Mesodermal cell (in vitro differentiated cells): ENCODE measurements around the gene FHAD1.

Experiments used
- H3K27ac ChIP-seq: 2 replicates; pipeline ENCODE4 v1.7.0; 2013; ENCODE audit warnings: mild to moderate bottlenecking, low read depth, low read length, moderate library complexity; ENCODE audit not compliant: severe bottlenecking
- H3K36me3 ChIP-seq: 2 replicates; pipeline ENCODE4 v1.7.1; 2013; ENCODE audit warnings: mild to moderate bottlenecking, low read length, moderate library complexity; ENCODE audit not compliant: control insufficient read depth, insufficient read depth
- H3K4me1 ChIP-seq: one replicate; pipeline ENCODE4 v1.7.1; 2013; ENCODE audit warnings: mild to moderate bottlenecking, low read length; ENCODE audit not compliant: insufficient read depth, control insufficient read depth, poor library complexity, severe bottlenecking
- H3K4me3 ChIP-seq: 2 replicates; pipeline ENCODE4 v1.7.0; 2013; ENCODE audit warnings: low read length, control low read depth, mild to moderate bottlenecking; ENCODE audit not compliant: insufficient read depth, poor library complexity, severe bottlenecking; ENCODE audit errors: extremely low read depth
- H3K9me3 ChIP-seq: 2 replicates; pipeline ENCODE4 v1.7.1; 2013; ENCODE audit warnings: mild to moderate bottlenecking, low read length, moderate library complexity; ENCODE audit not compliant: control insufficient read depth
- WGBS, 2 experiments: methylation state at CpG; one replicate each; pipeline ENCODE4 v1.1.5; 2013; ENCODE audit warnings: missing lambda C conversion rate in 2 of 2; ENCODE audit not compliant: insufficient coverage in 2 of 2; 5-methylcytosine and 5-hydroxymethylcytosine counted together

Gene FHAD1

GRCh38 chr1:15321601-15322000 is 74.6 kb downstream of the FHAD1 start:
- 90% methylated on average over 1 of the region's 2 CpGs; no CpG with 5 or more reads in 1 of the 2 experiments for WGBS, 2 experiments
- Histone ChIP-seq H3K9me3 (no peaks in the 10 kb centered on the region), H3K4me1 (peaks cover 11% of the 10 kb centered on the region), H3K4me3 (no peak overlapping the region), H3K36me3 (no peaks in the 10 kb centered on the region), H3K27ac (no peak overlapping the region)

- H3K36me3 ChIP-seq: no peaks in the 10 kb centered on the region
- peaks cover 11% of the 10 kb centered on the region for H3K4me1 ChIP-seq
- no peaks in the 10 kb centered on the region for H3K9me3 ChIP-seq
- H3K27ac ChIP-seq: no peak overlapping the region
- H3K4me3 ChIP-seq: no peak overlapping the region
- WGBS, 2 experiments: 89 to 97% methylated on average over 9 to 10 of the region's 14 CpGs
These were observed 75.8 kb downstream of the FHAD1 start for GRCh38 chr1:15322648-15323350.

- H3K9me3 ChIP-seq: no peaks in the 10 kb centered on the region
- H3K27ac ChIP-seq: no peak overlapping the region
- WGBS, 2 experiments: 38 to 50% methylated on average over 8 to 10 of the region's 15 CpGs
These were observed 76.4 kb downstream of the FHAD1 start for GRCh38 chr1:15323351-15323988.

GRCh38 chr1:15323989-15324868 is 77.2 kb downstream of the FHAD1 start:
- 79 to 83% methylated on average over 14 to 23 of the region's 24 CpGs for WGBS, 2 experiments
- H3K27ac ChIP-seq: no peak overlapping the region

More at GRCh38 chr1:15323351-15323988, 76.4 kb downstream of the FHAD1 start:
- Histone ChIP-seq H3K4me3 (no peak overlapping the region), H3K4me1 (peaks cover 11% of the 10 kb centered on the region), H3K36me3 (no peaks in the 10 kb centered on the region)

GRCh38 chr1:15324869-15325335 is 77.9 kb downstream of the FHAD1 start:
- peaks cover 11% of the 10 kb centered on the region for H3K4me1 ChIP-seq
- H3K27ac ChIP-seq: no peak overlapping the region
- no peaks in the 10 kb centered on the region for H3K36me3 ChIP-seq
- H3K4me3 ChIP-seq: no peak overlapping the region
- H3K9me3 ChIP-seq: no peaks in the 10 kb centered on the region
- 93 to 95% methylated on average over 4 to 6 of the region's 9 CpGs for WGBS, 2 experiments

More at GRCh38 chr1:15323989-15324868, 77.2 kb downstream of the FHAD1 start:
- Histone ChIP-seq H3K4me3 (no peak overlapping the region), H3K9me3 (no peaks in the 10 kb centered on the region), H3K36me3 (no peaks in the 10 kb centered on the region), H3K4me1 (peaks cover 11% of the 10 kb centered on the region)

- Histone ChIP-seq H3K4me3 (no peak overlapping the region), H3K4me1 (peaks cover 11% of the 10 kb centered on the region), H3K9me3 (no peaks in the 10 kb centered on the region), H3K27ac (no peak overlapping the region), H3K36me3 (no peaks in the 10 kb centered on the region)
- WGBS, 2 experiments: 95 to 100% methylated on average over 2 to 4 of the region's 4 CpGs
These were observed 78.5 kb downstream of the FHAD1 start for GRCh38 chr1:15325375-15326085.

GRCh38 chr1:15326691-15327588 is 79.9 kb downstream of the FHAD1 start:
- WGBS, 2 experiments: 89 to 91% methylated on average over 21 to 23 of the region's 30 CpGs
- peaks cover 11% of the 10 kb centered on the region for H3K4me1 ChIP-seq
- no peaks in the 10 kb centered on the region for H3K36me3 ChIP-seq
- no peaks in the 10 kb centered on the region for H3K9me3 ChIP-seq
- H3K4me3 ChIP-seq: no peak overlapping the region
- no peak overlapping the region for H3K27ac ChIP-seq

GRCh38 chr1:15328351-15329103 is 81.5 kb downstream of the FHAD1 start:
- Histone ChIP-seq H3K36me3 (no peaks in the 10 kb centered on the region), H3K4me1 (peaks cover 11% of the 10 kb centered on the region), H3K27ac (no peak overlapping the region), H3K9me3 (no peaks in the 10 kb centered on the region), H3K4me3 (no peak overlapping the region)
- 87 to 89% methylated on average over 17 to 18 of the region's 18 CpGs for WGBS, 2 experiments

- H3K4me3 ChIP-seq: no peak overlapping the region
- H3K9me3 ChIP-seq: no peaks in the 10 kb centered on the region
- no peak overlapping the region for H3K27ac ChIP-seq
- 93 to 96% methylated on average over 19 to 21 of the region's 21 CpGs for WGBS, 2 experiments
- H3K36me3 ChIP-seq: no peaks in the 10 kb centered on the region
- H3K4me1 ChIP-seq: peaks cover 8% of the 10 kb centered on the region
These were observed 82.2 kb downstream of the FHAD1 start for GRCh38 chr1:15329104-15329820.
